Right lobe of liver (tissue), 4 donors: ENCODE results near the gene ATRNL1.

Experiments
- POLR2A ChIP-seq: fragments of 450-650 bp; IDR thresholded peaks from one replicate; pipeline ENCODE4 v1.6.1; 2017; ENCODE audit warnings: antibody characterized with exemption, mild to moderate bottlenecking
- TF ChIP-seq, protein P1 (sequence below), 4 donors: fragments of 200-600 bp in 3 of 4; fragments of 450-650 bp in 1 of 4; IDR thresholded peaks; one replicate each; pipeline versions ENCODE4 v1.5.1 to v1.8.0; 2016 to 2022; ENCODE audit warnings: antibody characterized with exemption in 4 of 4, mild to moderate bottlenecking in 2 of 4
- donor health status: DM: no; HTN: no; CAD: no.
- donor health status: DM: no; HTN: no; CAD: no.
- donor health status: DM: no; HTN: yes; CAD: no.

GRCh38 chr10:115654961-115655360 is 561.8 kb downstream of the ATRNL1 start:
- TF ChIP-seq, protein P1, sequence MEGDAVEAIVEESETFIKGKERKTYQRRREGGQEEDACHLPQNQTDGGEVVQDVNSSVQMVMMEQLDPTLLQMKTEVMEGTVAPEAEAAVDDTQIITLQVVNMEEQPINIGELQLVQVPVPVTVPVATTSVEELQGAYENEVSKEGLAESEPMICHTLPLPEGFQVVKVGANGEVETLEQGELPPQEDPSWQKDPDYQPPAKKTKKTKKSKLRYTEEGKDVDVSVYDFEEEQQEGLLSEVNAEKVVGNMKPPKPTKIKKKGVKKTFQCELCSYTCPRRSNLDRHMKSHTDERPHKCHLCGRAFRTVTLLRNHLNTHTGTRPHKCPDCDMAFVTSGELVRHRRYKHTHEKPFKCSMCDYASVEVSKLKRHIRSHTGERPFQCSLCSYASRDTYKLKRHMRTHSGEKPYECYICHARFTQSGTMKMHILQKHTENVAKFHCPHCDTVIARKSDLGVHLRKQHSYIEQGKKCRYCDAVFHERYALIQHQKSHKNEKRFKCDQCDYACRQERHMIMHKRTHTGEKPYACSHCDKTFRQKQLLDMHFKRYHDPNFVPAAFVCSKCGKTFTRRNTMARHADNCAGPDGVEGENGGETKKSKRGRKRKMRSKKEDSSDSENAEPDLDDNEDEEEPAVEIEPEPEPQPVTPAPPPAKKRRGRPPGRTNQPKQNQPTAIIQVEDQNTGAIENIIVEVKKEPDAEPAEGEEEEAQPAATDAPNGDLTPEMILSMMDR (IDR thresholded peaks at IDR 0.05), result no peak
- TF ChIP-seq POLR2A, result no peak
